Heart left ventricle (tissue), 16 donors: ENCODE measurements around the gene RNF207. TPM values are rescaled to one million over a fixed set of nuclear protein-coding genes. Genes with fewer than 3 reads are reported as not detected.

Experiments used
- ATAC-seq, 4 donors: fragments of 200-7000 bp; cut with Tn5 transposase; one replicate each; pipeline ENCODE4 v1.9.1; 2020 to 2022; ENCODE audit warnings: moderate library complexity in 4 of 4, mild to moderate bottlenecking in 3 of 4, moderate number of reproducible peaks in 1 of 4
- DNase-seq, 5 donors: peaks; one replicate each; pipeline ENCODE4 v3.0.0-alpha.2; 2020
- H3K27ac ChIP-seq, 12 donors: fragments of 200-600 bp; sonication (generic) in 4 of 12; one replicate each; pipeline versions ENCODE4 v1.5.0 to v1.8.0; 2016 to 2022; ENCODE audit warnings: mild to moderate bottlenecking in 2 of 12
- H3K27me3 ChIP-seq, 9 donors: fragments of 200-600 bp; sonication (generic) in 2 of 9; one replicate each; pipeline versions ENCODE4 v1.5.1 to v1.8.0; 2016 to 2022; ENCODE audit warnings: mild to moderate bottlenecking in 3 of 9
- H3K36me3 ChIP-seq, 9 donors: fragments of 200-600 bp; sonication (generic) in 2 of 9; one replicate each; pipeline versions ENCODE4 v1.5.0 to v1.8.0; 2018 to 2022; ENCODE audit warnings: mild to moderate bottlenecking in 2 of 9
- H3K4me1 ChIP-seq, 12 donors: fragments of 200-600 bp; sonication (generic) in 4 of 12; one replicate each; pipeline versions ENCODE4 v1.5.0 to v1.8.0; 2016 to 2022; ENCODE audit warnings: mild to moderate bottlenecking in 3 of 12
- H3K4me3 ChIP-seq, 12 donors: fragments of 200-600 bp; sonication (generic) in 4 of 12; one replicate each; pipeline versions ENCODE4 v1.5.0 to v1.8.0; 2017 to 2022; ENCODE audit warnings: mild to moderate bottlenecking in 9 of 12, moderate library complexity in 4 of 12
- H3K9me3 ChIP-seq, 12 donors: fragments of 200-600 bp; sonication (generic) in 4 of 12; one replicate each; pipeline versions ENCODE4 v1.5.0 to v1.8.0; 2016 to 2022; ENCODE audit warnings: mild to moderate bottlenecking in 1 of 12
- CTCF ChIP-seq, 12 donors: fragments of 200-600 bp; sonication (generic) in 4 of 12; IDR thresholded peaks; one replicate each; pipeline versions ENCODE4 v1.5.0 to v1.8.0; 2018 to 2022; ENCODE audit warnings: antibody characterized with exemption in 12 of 12, mild to moderate bottlenecking in 5 of 12
- POLR2A ChIP-seq, 2 donors: fragments of 450-650 bp; IDR thresholded peaks; one replicate each; pipeline ENCODE4 v1.6.1; 2017; ENCODE audit warnings: antibody characterized with exemption in 2 of 2, mild to moderate bottlenecking in 2 of 2, moderate library complexity in 2 of 2
- whole genome bisulfite sequencing, 4 donors: extraction: QIAGEN DNeasy Blood & Tissue Kit in 2 of 4; methylation state at CpG; one replicate each; pipeline versions ENCODE4 v1.1.5 to v1.1.7; 2013 to 2018; 5-methylcytosine and 5-hydroxymethylcytosine counted together
- intact Hi-C, 10 donors: fragments of 100-400 bp; cut with DNase I; formaldehyde crosslinking; loops; one replicate each; pipeline versions ENCODE4 v1.11.1 to v1.14.2; 2022
- polyA plus RNA-seq, 2 donors: library from polyadenylated mRNA; stranded (reverse); fragments of 200-250 nt; gene quantifications; one replicate each; pipeline ENCODE4 v1.2.3, GENCODE V29; 2013
- total RNA-seq, 9 donors: library from RNA; depleted of rRNA in 2 of 9; stranded (reverse); fragments of >200 nt in 2 of 9; fragmentation: NEBNext Ultra II Directional in 3 of 9; extraction: Animal tissue kit (Norgen Biotek cat#: 25700) in 3 of 9; gene quantifications; one replicate each; pipeline versions ENCODE4 v1.1.0 to v1.2.4, GENCODE V29; 2016 to 2023
- donor health status: ischemic (EF 13 %, LVEDD 7.1; RV severe dilation, severe dysfunction).
- donor health status: healthy with polysubstance abuse.
- donor health status: DM: no; HTN: yes; CAD: no.
- donor health status: DM: no; HTN: no; CAD: no.
- donor health status: ischemic (EF 25% LVEDD 6.9; RV normal size, moderate dysfunction).
- donor health status: ischemic (EF 25% LVEDD 5.7; RV mildly dilated, moderate dysfunction).
- donor health status: healthy.
- donor health status: DM: yes; HTN: yes; CAD: no.
- donor health status: ischemic (EF 35%, LVEDD 5.7; RV mildly dilated, moderate dysfunction).
- donor health status: nonischemic (EF 11% LVEDD 7.7; RV severe dilation, severe dysfunction).
- donor health status: DM: yes; HTN: yes; CAD: no.
- donor health status: PGD.
- donor health status: ischemic (EF 29% LVEDD 5.4; RV normal size, mild dysfunction).
- donor health status: nonischemic (EF 23%, LVEDD 6.1; RV moderate dilation, normal function).

RNF207 gene
- total and polyA plus RNA-seq, 11 donors: 10.6 to 126 (median 58.2) TPM

- no peak overlapping the region for H3K4me3 ChIP-seq
- H3K9me3 ChIP-seq: no peaks in the 10 kb centered on the region
- H3K36me3 ChIP-seq: no peaks in the 10 kb centered on the region
- peak in 1 of 5 donors; percentile 13 for DNase-seq
- intact Hi-C loops: no loop called here
- TF ChIP-seq POLR2A (IDR thresholded peaks at IDR 0.05) (no peak), CTCF (IDR thresholded peaks at IDR 0.05) (no peak)
- peaks cover 0 to 36% (median 0%) of the 10 kb centered on the region in 9 donors for H3K27me3 ChIP-seq
- no peak overlapping the region for H3K27ac ChIP-seq
- 71 to 74% (median 72%) methylated on average over 18 to 19 of the region's 19 CpGs for WGBS, 4 donors
- no peak for ATAC-seq
- H3K4me1 ChIP-seq: no peaks in the 10 kb centered on the region
These were observed 41.8 kb upstream of the RNF207 start for GRCh38 chr1:6163973-6164617.

GRCh38 chr1:6165027-6165426, 40.9 kb upstream of the RNF207 start:
- Histone ChIP-seq H3K4me1 (no peaks in the 10 kb centered on the region), H3K27me3 (peaks cover 0 to 36% (median 0%) of the 10 kb centered on the region in 9 donors), H3K36me3 (no peaks in the 10 kb centered on the region), H3K27ac (no peak overlapping the region), H3K4me3 (no peak overlapping the region), H3K9me3 (no peaks in the 10 kb centered on the region)
- intact Hi-C loops: loop anchor here in 1 of 10 donors (5.0 kb wide), 1 partner anchor 43 kb away; no protein-coding TSS in a partner anchor
- DNase-seq: no peak
- TF ChIP-seq POLR2A (IDR thresholded peaks at IDR 0.05): no peak
- TF ChIP-seq CTCF (IDR thresholded peaks at IDR 0.05): no peak
- 67 to 79% (median 76%) methylated on average over 4 to 7 of the region's 7 CpGs for WGBS, 4 donors
- no peak for ATAC-seq

GRCh38 chr1:6165441-6165985, 40.4 kb upstream of the RNF207 start:
- DNase-seq (peak in 1 of 5 donors; percentile 36), ATAC-seq (no peak)
- Histone ChIP-seq H3K27me3 (peaks cover 0 to 38% (median 0%) of the 10 kb centered on the region in 9 donors), H3K27ac (no peak overlapping the region), H3K4me1 (no peaks in the 10 kb centered on the region), H3K4me3 (no peak overlapping the region), H3K36me3 (no peaks in the 10 kb centered on the region), H3K9me3 (no peaks in the 10 kb centered on the region)
- intact Hi-C loops: loop anchor here in 1 of 10 donors (5.0 kb wide), 1 partner anchor 43 kb away; no protein-coding TSS in a partner anchor
- 67 to 83% (median 76%) methylated on average over 9 to 12 of the region's 12 CpGs for WGBS, 4 donors
- TF ChIP-seq CTCF (IDR thresholded peaks at IDR 0.05) (no peak), POLR2A (IDR thresholded peaks at IDR 0.05) (no peak)

- peaks cover 0 to 36% (median 0%) of the 10 kb centered on the region in 9 donors for H3K27me3 ChIP-seq
- DNase-seq (peak in 1 of 5 donors; percentile 34), ATAC-seq (no peak)
- no peak overlapping the region for H3K4me3 ChIP-seq
- H3K27ac ChIP-seq: no peak overlapping the region
- intact Hi-C loops: loop anchor here in 1 of 10 donors (5.0 kb wide), 1 partner anchor 44 kb away; no protein-coding TSS in a partner anchor
- no peaks in the 10 kb centered on the region for H3K4me1 ChIP-seq
- WGBS, 4 donors: 61 to 81% (median 66%) methylated on average over 5 to 10 of the region's 10 CpGs
- H3K9me3 ChIP-seq: no peaks in the 10 kb centered on the region
- no peak for TF ChIP-seq POLR2A (IDR thresholded peaks at IDR 0.05)
- no peak for TF ChIP-seq CTCF (IDR thresholded peaks at IDR 0.05)
- no peaks in the 10 kb centered on the region for H3K36me3 ChIP-seq
These were observed 39.7 kb upstream of the RNF207 start for GRCh38 chr1:6166221-6166620.
